Stimulated activated CD4-positive, alpha-beta T cell treated with anti-CD3 and anti-CD28 coated beads, TNF-alpha, amount 100 ng/mL, for 1 hour (primary cell): ENCODE data around the gene LRP5.

Experiments used
- DNase-seq, 3 donors: peaks; one replicate each; pipeline ENCODE4 v3.0.0-alpha.2; 2020; ENCODE audit warnings: low read depth in 3 of 3, low spot score in 1 of 3

The LRP5 gene

GRCh38 chr11:68370211-68371111 is 58.1 kb downstream of the LRP5 start:
- DNase-seq: no peak

- no peak for DNase-seq
These were observed 59.0 kb downstream of the LRP5 start for GRCh38 chr11:68371171-68372041.

DNA sequence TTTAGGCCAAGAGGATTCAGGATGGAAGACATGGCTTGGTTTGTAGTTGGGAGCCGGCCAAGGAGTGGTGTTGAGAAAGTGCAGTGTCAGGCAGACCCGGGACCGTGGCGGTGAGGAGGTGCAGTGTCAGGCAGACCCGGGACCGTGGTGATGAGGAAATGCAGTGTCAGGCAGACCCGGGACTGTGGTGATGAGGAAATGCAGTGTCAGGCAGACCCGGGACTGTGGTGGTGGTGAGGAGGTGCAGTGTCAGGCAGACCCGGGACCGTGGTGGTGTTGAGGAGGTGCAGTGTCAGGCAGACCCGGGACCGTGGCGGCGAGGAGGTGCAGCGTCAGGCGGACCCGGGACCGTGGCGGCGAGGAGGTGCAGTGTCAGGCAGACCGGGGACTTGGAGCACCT is 59.7 kb downstream of the LRP5 start:
- DNase-seq: no peak

DNA sequence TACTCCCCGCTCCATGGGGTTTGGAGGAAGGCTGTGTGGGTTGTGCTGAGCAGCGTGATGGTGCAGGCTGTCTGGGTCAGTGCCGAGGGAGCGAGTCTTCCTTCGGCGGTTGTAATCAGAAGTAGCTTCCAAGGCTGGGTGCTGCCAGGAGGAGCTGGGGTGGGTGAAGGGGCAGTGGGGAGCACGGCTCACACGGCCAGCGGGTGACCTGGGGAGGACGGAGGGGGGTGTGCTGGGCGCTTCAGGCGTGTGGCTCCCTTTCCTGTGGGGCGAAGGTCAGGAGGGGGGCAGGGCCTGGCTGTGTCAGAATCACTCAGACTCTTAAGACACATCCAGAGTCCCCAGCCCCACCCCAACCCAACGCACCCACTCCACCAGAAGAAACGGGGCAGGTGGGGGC is 60.2 kb downstream of the LRP5 start:
- no peak for DNase-seq

GRCh38 chr11:68373189-68373814 is 60.9 kb downstream of the LRP5 start:
- DNase-seq: no peak

DNA sequence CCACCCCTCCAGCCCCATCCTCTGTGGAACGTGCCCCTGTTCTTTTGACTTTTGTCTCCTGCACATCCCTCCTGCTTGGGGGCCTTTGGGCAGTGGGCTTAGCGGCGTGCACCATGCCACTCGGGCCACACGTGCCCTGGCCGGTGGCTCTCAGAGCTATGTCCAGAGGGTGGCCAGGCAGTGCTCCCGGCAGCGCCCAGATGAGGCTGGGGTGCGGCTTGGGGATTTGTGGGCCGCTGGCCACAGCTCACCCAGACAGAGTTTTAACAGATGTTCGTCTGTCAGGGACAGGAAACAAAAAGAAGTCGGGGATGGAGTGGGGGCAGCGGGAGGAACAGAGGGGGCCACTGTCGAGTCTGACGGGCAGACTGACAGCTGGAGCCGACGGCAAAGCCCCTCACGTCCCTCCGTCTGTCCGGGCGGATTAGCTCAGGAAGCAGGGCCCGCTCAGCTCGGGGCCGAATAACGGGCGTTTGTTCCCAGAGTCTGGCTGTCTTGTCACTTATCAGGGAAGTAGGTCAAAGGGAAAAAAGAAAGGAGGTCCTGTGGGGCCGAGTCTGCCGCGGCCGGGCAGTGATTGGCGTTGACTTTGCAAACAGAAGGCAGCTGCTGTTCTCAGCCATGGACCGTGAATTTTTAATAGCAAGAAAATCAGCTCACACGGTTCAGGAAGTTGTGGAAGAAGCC is 61.6 kb downstream of the LRP5 start:
- no peak for DNase-seq

DNA sequence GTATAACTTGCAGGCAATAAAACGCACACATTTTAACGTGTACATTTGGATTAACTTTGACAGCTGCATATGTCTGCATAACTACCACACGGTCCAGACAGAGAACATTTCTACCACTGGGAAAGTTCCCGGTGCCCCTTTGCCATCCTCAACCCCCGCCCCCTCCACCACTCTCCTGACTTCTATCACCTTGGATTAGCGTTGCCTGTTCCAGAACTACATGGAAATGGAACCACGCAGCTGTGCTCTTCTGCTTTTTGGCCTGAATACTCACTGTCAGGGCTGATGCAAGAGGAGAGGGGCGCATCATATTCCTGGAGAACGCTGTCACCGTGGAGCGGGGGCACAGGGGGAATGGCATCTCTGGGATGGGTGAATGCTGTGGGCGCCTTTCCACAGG is 62.1 kb downstream of the LRP5 start:
- DNase-seq: no peak

GRCh38 chr11:68375337-68375736 is 62.9 kb downstream of the LRP5 start:
- DNase-seq: no peak

DNA sequence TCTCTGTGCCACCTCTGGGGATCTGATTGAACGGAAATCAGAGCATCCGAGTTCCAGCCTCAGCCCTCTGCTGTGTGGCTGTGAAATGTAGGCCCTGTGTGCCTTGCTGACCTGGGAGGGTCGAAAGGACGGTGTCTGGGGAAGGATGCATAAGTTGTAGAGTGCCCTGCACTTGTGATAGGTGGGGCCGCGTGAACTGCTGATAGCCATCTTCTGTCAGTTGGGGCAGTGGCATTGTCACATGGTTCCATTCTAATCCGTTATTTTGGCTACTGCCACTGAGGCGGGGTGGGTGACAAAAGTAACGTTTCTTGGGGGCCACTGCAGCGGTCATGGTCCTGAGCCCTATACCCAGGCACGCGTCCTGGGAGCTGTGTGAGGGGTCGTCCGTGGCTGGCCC is 63.4 kb downstream of the LRP5 start:
- no peak for DNase-seq

DNA sequence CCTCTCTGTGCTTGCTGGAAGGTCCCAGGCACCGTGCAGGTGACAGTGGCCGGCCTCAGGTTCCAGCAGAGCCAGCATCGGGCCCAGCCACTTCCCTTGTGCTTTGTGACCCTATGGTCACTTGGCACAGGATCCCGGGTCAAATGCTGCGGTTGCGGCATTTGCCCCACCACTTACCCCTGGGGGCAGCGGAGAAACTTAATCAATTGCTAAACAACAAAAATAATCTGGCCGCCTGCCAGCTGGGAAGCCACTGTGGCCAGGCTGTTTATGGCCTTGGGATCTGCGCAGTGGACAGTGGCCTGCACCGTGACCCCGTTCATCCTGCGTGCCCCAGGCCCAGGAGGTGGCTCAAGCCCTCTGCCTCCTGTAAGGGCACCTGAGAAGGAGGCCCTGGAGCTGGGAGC is 65.0 kb downstream of the LRP5 start:
- DNase-seq: no peak

- DNase-seq: no peak
These were observed 66.8 kb downstream of the LRP5 start for GRCh38 chr11:68379206-68379605.

DNA sequence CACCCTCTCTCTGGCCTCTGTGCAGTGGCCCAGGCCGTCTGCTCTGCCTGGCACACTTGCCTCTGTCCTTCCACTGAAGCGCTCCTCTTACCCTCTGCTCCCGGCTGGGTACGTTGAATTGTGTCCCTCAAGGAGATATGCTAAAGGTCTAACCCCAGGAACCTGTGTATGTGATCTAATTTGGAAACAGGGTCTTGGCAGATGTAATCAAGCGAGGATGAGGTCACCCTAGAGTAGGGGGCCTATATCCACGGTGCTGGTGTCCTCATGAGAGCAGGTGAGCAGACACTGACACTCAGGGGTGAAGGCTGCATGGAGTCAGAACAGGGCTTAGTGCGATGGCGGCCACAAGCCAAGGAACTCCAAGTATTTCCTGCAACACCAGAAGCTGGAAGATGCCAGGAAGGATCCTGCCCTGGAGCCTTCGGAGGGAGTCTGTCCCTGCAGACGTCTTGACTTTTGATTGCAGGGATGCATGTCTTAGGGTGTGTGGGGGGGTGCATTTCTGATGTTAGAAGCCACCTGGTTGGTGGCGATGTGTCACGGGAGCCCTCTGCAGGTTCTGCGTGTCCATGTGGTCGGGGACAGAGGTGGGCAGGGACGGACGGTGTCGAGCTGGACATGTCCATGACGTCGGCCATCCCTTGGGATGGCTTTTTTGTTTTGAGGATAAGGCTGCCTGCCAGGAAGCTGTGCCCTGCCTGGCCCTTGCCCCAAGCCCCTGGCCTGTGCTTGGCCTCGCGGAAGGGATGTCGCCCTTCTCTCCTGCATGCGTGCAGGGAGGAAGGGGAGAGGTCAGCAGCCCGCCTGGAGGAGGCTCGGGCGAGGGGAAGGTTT is 68.6 kb downstream of the LRP5 start:
- no peak for DNase-seq

DNA sequence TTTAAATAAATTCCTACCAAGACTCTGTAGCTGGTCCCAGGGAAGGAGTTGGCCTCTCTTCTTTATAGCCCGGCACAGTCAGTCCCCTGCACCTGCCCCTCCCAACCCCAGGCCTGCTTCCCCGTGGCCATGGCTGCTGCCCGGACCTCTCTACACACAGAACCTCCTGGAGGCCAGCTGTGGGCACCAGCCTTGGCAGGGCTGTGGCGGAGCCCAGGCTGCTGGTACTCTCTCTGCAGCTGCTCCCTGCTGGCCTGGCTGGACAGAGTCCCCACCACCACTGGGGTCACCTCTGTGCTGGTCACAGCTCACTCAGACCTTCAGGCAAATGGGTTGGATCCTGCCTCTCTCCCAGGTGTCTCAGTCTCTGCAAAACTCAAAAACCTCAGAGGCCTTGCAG is 69.3 kb downstream of the LRP5 start:
- no peak for DNase-seq

DNA sequence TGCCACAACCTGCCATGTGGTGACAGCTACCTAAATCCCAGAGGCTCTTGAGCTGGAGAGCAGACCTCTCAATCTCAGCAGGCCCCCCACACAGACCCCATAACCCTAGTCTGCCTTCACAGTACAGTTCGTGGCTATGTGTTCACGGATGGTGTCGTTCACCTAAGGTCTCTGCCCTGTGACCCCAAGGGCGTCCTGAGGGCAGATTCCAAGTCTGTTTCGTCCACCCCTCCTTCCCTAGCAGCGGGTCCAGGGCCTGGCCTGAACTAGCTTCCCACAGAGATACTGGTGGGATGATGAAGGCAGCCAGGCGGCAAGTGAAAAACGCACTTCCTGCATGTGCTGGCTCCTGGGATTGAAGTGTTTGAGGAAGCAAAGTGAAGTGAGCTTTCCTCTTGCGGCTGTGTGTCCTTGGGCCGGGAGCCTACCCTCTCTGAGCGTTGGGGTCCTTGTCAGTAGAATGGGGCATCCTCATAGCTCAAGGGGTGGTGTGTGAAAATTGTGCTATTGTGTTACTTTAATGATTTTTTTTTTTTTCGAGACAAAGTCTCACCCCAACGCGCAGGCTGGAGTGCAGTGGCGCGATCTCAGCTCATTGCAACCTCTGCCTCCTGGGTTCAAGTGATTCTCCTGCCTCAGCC is 70.1 kb downstream of the LRP5 start:
- no peak for DNase-seq

- peak; percentile 10 to 58 (median 29) for DNase-seq
These were observed 71.6 kb downstream of the LRP5 start for GRCh38 chr11:68383976-68384501.

GRCh38 chr11:68384530-68385081 is 72.2 kb downstream of the LRP5 start:
- no peak for DNase-seq

GRCh38 chr11:68385128-68385527 is 72.7 kb downstream of the LRP5 start:
- no peak for DNase-seq

GRCh38 chr11:68386331-68386978 is 74.1 kb downstream of the LRP5 start:
- no peak for DNase-seq

DNA sequence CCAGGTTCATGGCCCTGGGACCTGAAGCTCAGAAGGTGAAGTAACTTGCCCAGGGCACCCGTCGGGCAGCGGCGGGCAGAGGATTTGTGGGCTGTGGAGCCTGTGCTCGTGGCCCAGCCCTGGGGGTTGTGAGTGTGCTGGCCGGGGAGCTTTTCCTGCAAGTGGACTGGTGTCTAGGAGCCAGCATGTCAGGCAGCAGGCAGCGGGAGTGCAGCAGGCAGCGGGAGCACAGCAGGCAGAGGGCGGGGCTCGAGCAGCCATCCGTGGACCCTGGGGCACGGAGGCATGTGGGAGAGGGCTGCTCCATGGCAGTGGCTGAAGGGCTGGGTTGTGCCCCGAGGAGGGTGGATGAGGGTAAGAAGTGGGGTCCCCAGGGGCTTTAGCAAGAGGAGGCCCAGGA is 75.4 kb downstream of the LRP5 start:
- DNase-seq: no peak
